ENCODE results near the gene RCAN3.
"Not testable (repeated sequence)": the region's sequence is repeated elsewhere in the genome, so short reads cannot be mapped to it uniquely, and the experiment has no call there.

RCAN3 gene

DNA sequence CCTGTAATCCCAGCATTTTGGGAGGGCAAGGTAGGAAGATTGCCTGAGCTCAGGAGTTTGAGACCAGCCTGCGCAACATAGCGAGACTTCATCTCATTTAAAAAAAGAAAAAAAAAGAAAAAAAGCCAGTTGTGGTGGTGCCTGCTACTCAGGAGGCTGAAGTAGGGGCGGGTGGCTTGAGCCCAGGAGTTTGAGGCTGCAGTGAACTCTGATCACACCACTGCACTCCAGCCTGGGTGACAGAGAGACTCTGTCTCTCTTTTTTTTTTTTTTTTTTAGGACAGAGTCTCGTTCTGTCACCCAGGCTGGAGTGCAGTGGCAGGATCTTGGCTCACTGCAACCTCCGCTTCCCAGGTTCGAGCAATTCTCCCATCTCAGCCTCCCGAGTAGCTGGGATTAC lies 26.7 kb downstream of the RCAN3 start:
- H3K4me1 Mint-ChIP-seq (ENCODE audit: low read depth in 2 of 2): peaks cover 4 to 13% of the 10 kb centered on the region in 2 donors
- H3K36me3 Mint-ChIP-seq (ENCODE audit: insufficient read depth): peaks cover 21% of the 10 kb centered on the region
- H3K4me3 Mint-ChIP-seq; ATAC-seq (replicated peaks); H3K27me3 Mint-ChIP-seq; H3K9me3 Mint-ChIP-seq; DNase-seq: not testable (repeated sequence)
- peak overlapping the region in 1 of 2 donors; percentile 32 for H3K27ac Mint-ChIP-seq

DNA sequence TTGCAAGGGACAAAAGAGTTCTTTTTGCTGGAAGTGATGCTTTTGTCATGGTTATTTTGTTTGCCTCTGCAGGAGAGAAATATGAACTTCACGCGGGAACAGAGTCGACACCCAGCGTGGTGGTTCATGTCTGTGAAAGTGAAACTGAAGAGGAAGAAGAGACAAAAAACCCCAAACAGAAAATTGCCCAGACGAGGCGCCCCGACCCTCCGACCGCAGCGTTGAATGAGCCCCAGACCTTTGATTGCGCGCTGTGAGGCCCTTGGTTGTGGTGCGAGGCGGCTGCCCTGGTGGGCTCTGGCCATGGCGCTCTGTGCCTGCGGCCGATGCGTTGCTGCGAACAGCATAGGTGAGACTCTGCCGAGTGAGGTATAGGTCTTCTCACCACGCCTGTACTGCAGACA lies 32.4 kb downstream of the RCAN3 start:
- DNase-seq: peak; percentile 72 to 79 (median 75)
- Mint-ChIP-seq H3K4me1 (ENCODE audit: low read depth in 2 of 2) (peaks cover 11 to 22% of the 10 kb centered on the region in 2 donors), H3K9me3 (no peaks in the 10 kb centered on the region), H3K27ac (peak overlapping the region; percentile 96 to 97), H3K27me3 (no peaks in the 10 kb centered on the region), H3K4me3 (peak overlapping the region; percentile 78 to 87), H3K36me3 (ENCODE audit: insufficient read depth) (peaks cover 43% of the 10 kb centered on the region)
- peak; percentile 73 for ATAC-seq (replicated peaks)

DNA sequence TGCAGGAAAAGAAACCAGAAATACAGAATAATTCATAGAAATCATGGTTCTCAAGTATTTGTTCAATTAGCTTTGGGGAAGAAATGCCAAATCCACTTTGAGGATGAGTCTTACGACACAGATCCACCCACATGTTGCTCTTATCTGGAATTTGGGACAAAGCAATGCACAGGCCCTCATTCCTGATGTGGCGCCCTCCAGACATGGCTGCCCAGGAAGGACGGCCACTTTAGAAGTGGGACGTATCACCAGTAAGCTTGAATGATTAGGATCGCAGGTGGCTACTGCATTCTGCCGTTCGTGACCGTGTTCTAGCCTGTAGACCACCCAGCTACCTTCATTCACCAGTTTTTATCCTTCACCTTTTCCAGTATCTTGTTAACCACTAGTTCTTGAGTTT lies 33.1 kb downstream of the RCAN3 start:
- Mint-ChIP-seq H3K4me1 (ENCODE audit: low read depth in 2 of 2) (peaks cover 14 to 25% of the 10 kb centered on the region in 2 donors), H3K36me3 (ENCODE audit: insufficient read depth) (peaks cover 43% of the 10 kb centered on the region)

DNA sequence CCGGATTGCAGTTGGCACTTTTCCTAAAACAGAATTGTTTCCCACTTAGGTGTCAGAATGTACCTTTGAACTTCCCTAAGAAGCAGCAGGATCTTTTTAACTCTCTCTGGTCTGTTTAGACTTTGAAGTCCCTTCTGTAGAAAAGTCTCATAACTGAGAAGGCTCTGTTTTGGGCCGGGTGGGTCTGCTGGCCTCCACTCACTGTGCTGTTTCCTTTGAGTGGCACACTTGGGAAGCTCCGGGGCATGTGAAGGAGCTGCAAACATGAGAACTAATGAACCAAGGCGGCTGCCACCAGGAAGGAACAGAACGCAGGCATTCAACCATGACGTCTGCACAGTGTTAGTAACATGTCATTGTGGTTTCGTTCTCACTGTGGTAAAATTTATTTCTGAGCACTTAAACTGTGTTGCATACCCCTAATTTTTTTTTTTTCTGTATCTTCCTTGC lies 33.8 kb downstream of the RCAN3 start:
- Mint-ChIP-seq H3K4me1 (ENCODE audit: low read depth in 2 of 2) (peaks cover 14 to 25% of the 10 kb centered on the region in 2 donors), H3K36me3 (ENCODE audit: insufficient read depth) (peaks cover 41% of the 10 kb centered on the region), H3K4me3 (peak overlapping the region; percentile 78 to 87), H3K27me3 (no peaks in the 10 kb centered on the region), H3K9me3 (no peaks in the 10 kb centered on the region), H3K27ac (peak overlapping the region; percentile 96 to 97)
- DNase-seq (peak; percentile 64 to 71 (median 68)), ATAC-seq (replicated peaks) (peak; percentile 82)

More for the DNA sequence above, 33.1 kb downstream of the RCAN3 start:
- Mint-ChIP-seq H3K27me3 (no peaks in the 10 kb centered on the region), H3K27ac (peak overlapping the region; percentile 96 to 97), H3K9me3 (no peaks in the 10 kb centered on the region), H3K4me3 (peak overlapping the region; percentile 78 to 87)
- DNase-seq (no peak), ATAC-seq (replicated peaks) (no peak)

DNA sequence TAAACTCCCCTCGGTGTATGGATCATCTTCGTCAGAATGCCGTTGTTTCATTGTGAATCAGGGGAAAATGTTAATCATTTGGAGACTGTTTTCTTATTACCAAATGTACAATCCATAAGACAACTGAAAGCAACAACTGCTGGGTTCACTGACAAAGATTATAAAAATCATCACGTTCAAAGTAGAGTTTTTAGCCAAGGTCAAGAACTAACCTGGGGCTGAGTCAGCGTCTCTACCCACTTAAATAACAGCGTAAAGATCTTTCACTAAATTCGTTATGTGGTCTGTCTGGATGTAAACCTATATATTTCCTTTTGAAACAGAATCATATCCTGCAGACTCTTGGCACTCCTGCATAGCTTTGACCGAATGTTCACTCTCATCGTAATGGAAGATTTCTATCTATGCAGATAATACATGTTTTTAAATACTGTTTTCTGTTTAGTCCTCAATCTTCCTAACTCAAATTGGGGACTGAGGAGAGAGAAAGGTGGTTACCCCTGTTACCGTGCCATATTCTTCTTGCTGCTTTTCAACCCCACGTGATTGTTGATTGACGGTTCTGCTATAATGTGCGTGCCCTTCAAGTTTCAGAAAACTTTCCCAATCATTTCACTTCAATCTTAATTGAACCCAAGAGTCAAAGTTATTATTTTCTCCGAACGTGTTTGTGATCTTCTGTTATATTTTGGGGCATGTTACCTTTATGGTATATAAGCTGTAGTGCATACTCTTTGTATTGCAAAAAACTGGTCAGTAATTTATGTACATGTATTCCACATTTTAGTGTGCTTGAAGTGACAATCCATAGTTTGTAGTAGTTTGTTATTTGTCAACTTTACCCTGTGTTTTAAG lies 37.6 kb downstream of the RCAN3 start:
- H3K36me3 Mint-ChIP-seq (ENCODE audit: insufficient read depth): peaks cover 25% of the 10 kb centered on the region
- no peak for DNase-seq
- peaks cover 16 to 19% of the 10 kb centered on the region in 2 donors for H3K4me1 Mint-ChIP-seq (ENCODE audit: low read depth in 2 of 2)
- H3K27me3 Mint-ChIP-seq: no peaks in the 10 kb centered on the region
- no peaks in the 10 kb centered on the region for H3K9me3 Mint-ChIP-seq
- no peak for ATAC-seq (replicated peaks)
- H3K27ac Mint-ChIP-seq: peak overlapping the region; percentile 12 to 19
- peak overlapping the region; percentile 22 to 34 for H3K4me3 Mint-ChIP-seq

DNA sequence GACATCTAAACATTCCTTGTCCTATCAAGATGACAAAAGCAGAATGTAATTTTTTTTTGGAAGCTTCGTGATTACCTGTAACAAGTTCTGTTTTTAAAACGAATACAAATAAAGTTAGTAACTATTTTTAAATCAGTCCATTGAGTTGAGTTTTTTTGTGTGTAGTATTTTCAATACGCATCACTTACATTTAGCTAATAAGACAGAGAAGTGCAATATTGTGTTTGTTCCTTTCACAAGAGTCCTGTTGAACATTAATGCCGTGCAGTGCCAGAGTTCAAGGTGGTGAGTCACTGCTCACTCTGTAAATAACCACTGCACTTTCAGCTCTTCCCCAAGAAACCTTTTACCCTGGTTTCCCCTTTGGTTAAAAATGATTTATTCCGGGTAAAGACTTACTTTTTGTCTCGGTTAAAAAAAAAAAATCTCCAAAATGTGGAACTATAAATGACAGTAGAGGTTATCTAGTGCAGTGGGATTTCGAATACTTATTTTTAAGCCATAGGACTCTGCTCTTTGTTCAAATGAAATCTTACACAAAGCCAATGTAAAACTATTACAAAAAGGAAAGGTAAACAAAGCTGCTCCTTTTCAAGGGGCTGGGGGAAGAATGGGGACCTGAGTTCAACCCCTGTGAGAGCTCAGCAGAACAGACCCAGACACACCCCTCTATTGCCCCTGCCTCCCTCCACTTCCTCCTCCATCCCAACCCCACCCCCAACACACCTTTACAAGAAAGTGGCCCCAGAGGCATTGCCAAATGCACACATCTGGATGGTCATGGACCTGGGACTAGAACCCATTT lies 38.5 kb downstream of the RCAN3 start:
- Mint-ChIP-seq H3K27ac (peak overlapping the region; percentile 12 to 19), H3K36me3 (ENCODE audit: insufficient read depth) (peaks cover 18% of the 10 kb centered on the region), H3K9me3 (no peaks in the 10 kb centered on the region), H3K4me1 (ENCODE audit: low read depth in 2 of 2) (peaks cover 16 to 20% of the 10 kb centered on the region in 2 donors), H3K4me3 (peak overlapping the region; percentile 22 to 34), H3K27me3 (no peaks in the 10 kb centered on the region)
- no peak for DNase-seq
- ATAC-seq (replicated peaks): no peak

DNA sequence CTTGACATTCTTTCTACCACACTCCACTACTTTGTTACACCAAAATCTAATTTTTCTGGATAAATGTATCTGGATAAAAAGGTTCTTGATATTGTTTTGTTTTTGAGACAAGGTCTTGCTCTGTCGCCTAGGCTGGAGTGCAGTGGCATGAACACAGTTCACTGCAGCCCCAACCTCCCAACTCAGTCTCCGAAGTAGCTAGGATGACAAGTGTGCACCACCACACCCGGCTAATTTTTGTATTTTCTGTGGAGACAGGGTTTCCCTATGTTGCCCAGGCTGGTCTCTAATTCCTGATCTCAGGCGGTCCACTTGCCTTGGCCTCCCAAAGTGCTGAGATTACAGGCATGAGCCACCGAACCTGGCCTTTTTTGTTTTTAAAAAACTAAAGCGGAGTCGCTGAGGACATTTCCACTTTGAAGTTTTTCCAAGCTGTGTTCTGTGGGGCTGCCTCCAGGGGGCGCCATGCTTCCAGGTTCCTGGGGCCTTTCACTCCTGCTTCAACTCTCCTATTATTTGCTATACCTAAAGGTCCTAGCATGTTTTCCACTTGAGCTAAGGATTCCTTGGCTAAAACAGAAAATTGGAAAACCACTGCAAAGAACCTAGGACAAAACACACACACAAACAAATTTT lies 39.2 kb downstream of the RCAN3 start:
- peak overlapping the region in 1 of 2 donors; percentile 19 for H3K27ac Mint-ChIP-seq
- ATAC-seq (replicated peaks) (no peak), DNase-seq (no peak)
- H3K9me3 Mint-ChIP-seq: no peaks in the 10 kb centered on the region
- no peaks in the 10 kb centered on the region for H3K27me3 Mint-ChIP-seq
- H3K36me3 Mint-ChIP-seq (ENCODE audit: insufficient read depth): peaks cover 11% of the 10 kb centered on the region
- H3K4me3 Mint-ChIP-seq: no peak overlapping the region
- peaks cover 9 to 13% of the 10 kb centered on the region in 2 donors for H3K4me1 Mint-ChIP-seq (ENCODE audit: low read depth in 2 of 2)

DNA sequence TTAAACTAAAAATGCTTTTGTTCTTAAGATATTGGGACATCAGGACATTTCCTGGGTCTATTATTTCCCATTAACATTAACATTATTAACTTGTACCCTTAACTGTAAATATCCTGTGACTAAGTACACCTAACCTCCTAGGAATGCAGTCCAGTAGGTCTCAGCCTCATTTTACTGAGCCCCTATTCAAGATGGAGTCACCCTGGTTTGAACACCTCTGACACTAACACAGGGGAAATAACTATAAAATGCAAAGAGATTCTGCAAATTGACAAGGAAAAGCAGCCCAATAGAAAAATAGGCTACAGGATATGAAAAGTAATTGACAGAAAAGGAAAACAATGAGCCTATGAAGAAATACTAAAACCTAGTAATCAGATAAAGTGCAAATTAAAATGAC lies 41.6 kb downstream of the RCAN3 start:
- ATAC-seq (replicated peaks): no peak

DNA sequence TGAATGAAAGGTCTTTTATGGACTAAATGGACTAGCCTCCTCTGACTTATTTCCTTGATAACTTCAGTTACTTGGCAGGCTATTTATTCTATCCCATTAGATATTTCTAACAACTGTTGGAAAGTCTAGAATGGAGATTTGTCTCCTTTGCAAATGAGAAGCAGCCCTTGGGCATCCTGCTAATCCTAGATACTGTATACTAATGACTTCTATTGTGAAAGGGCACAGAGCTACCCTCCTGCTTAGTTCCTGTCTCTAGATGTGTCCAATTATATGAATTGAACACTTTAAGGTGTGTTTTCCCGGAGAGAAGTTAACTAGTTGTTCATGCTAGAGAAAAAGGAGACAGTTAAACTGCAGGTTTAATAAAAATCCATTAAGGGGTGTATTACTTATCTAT lies 43.0 kb downstream of the RCAN3 start:
- peaks cover 9 to 16% of the 10 kb centered on the region in 2 donors for H3K27me3 Mint-ChIP-seq
- ATAC-seq (replicated peaks): no peak
- no peak overlapping the region for H3K4me3 Mint-ChIP-seq
- no peak overlapping the region for H3K27ac Mint-ChIP-seq
- H3K36me3 Mint-ChIP-seq (ENCODE audit: insufficient read depth): no peaks in the 10 kb centered on the region
- no peak for DNase-seq
- H3K9me3 Mint-ChIP-seq: no peaks in the 10 kb centered on the region
- H3K4me1 Mint-ChIP-seq (ENCODE audit: low read depth in 2 of 2): peaks cover 3 to 8% of the 10 kb centered on the region in 2 donors

More for the DNA sequence above, 41.6 kb downstream of the RCAN3 start:
- Mint-ChIP-seq H3K4me3 (no peak overlapping the region), H3K36me3 (ENCODE audit: insufficient read depth) (no peaks in the 10 kb centered on the region), H3K27me3 (peaks cover 0 to 1% of the 10 kb centered on the region in 2 donors), H3K9me3 (no peaks in the 10 kb centered on the region), H3K4me1 (ENCODE audit: low read depth in 2 of 2) (peaks cover 8 to 12% of the 10 kb centered on the region in 2 donors), H3K27ac (no peak overlapping the region)
- DNase-seq: no peak

DNA sequence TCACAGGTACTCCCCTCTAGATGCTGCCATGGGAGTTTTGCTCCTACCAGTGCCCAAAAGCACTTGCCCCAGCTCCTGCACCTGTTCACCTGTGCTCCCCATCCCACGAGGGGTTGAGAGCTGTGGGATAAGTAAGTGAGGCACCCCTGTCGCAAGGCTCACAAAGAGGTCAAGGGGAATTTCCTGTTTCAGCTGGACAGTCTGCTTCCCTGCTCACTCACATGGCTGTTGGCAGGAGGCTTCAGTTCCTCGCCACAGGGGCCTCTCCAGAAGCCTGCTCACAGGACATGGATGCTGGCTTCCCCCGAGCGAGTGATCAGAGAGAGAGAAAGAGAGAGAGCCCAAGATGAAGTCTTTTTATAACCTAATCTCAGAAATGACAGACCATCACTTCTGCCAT lies 44.6 kb downstream of the RCAN3 start:
- DNase-seq (no peak), ATAC-seq (replicated peaks) (no peak)
- Mint-ChIP-seq H3K9me3 (no peaks in the 10 kb centered on the region), H3K4me3 (no peak overlapping the region), H3K27me3 (peaks cover 20 to 25% of the 10 kb centered on the region in 2 donors), H3K4me1 (ENCODE audit: low read depth in 2 of 2) (peaks cover 3 to 8% of the 10 kb centered on the region in 2 donors), H3K27ac (no peak overlapping the region), H3K36me3 (ENCODE audit: insufficient read depth) (no peaks in the 10 kb centered on the region)

DNA sequence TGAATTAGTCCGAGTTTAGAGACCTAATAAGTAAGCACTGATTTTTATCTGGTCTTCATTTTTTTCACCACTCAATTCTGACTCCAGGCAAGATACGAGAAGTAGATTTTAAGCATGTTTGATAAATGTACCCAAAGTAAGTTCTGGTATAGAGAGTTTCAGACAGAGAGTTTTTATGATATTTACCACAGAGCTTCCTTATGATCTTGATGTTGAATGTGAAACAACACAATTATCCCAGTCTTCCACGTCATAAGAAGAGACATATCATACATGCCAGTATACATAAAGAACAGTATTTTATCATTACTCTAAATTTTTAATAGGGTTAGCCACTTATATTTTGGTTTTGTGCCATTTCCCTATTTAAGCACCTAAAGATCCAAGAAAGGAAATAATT lies 45.4 kb downstream of the RCAN3 start:
- Mint-ChIP-seq H3K4me1 (ENCODE audit: low read depth in 2 of 2) (peaks cover 3 to 8% of the 10 kb centered on the region in 2 donors), H3K4me3 (no peak overlapping the region), H3K27me3 (peaks cover 23 to 25% of the 10 kb centered on the region in 2 donors), H3K27ac (no peak overlapping the region), H3K9me3 (no peaks in the 10 kb centered on the region), H3K36me3 (ENCODE audit: insufficient read depth) (peaks cover 3% of the 10 kb centered on the region)
- ATAC-seq (replicated peaks) (no peak), DNase-seq (no peak)

DNA sequence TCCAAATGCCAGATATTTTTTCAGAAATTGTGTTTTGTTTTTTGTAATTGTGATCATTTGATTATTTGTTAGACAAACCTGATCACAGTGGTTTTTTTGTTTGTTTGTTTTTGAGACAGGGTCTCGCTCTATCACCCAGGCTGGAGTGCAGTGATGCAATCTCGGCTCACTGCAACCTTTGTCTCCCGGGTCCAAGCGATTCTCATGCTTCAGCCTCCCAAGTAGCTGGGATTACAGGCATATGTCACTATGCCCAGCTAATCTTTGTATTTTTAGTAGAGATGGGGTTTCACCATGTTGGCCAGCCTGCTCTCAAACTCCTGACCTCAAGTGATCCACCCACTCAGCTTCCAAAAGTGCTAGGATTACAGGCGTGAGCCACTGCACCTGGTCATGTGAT lies 46.6 kb downstream of the RCAN3 start:
- ATAC-seq (replicated peaks); H3K4me3 Mint-ChIP-seq; H3K4me1 Mint-ChIP-seq (ENCODE audit: low read depth in 2 of 2); H3K9me3 Mint-ChIP-seq; H3K27ac Mint-ChIP-seq; DNase-seq; H3K36me3 Mint-ChIP-seq (ENCODE audit: insufficient read depth): not testable (repeated sequence)
- peaks cover 23 to 34% of the 10 kb centered on the region in 2 donors for H3K27me3 Mint-ChIP-seq

DNA sequence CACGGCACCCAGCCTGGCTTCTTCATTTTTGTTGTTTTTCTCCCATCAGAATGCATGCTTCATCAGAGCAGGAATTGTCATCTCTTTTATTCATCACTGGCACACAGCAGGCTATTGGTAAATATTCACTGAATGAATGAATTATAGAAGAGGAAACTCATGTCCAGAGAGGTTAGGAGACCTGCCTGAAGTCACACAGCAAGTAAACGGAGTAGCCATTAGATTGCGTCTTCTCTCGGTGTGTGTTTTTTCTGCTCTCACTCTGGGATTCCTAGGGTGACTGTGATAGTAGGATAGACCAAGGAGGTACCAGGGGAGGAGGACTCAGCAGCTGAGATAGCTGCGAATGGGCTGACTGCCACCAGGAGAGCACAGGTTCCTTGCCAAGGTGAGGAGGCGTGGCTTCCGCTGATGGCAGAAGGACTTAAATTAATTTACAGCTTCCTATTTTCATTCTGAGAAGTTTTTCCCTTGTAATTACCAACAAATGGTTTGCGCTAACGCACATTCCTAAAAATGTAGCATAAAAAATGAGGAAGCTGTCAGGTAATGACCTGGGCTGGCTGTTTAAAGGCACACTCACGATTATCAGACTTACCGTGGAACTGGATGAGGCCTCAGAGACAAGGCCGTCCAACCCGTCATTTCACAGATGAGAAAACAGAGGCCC lies 48.8 kb downstream of the RCAN3 start:
- H3K4me3 Mint-ChIP-seq: no peak overlapping the region
- no peak for ATAC-seq (replicated peaks)
- H3K27me3 Mint-ChIP-seq: peaks cover 30 to 54% of the 10 kb centered on the region in 2 donors
- H3K36me3 Mint-ChIP-seq (ENCODE audit: insufficient read depth): peaks cover 8% of the 10 kb centered on the region
- H3K4me1 Mint-ChIP-seq (ENCODE audit: low read depth in 2 of 2): peaks cover 4 to 5% of the 10 kb centered on the region in 2 donors
- no peak for DNase-seq
- H3K27ac Mint-ChIP-seq: no peak overlapping the region
- no peaks in the 10 kb centered on the region for H3K9me3 Mint-ChIP-seq

All from effector memory CD8-positive, alpha-beta T cell (primary cell).